DMS114 treated with DMSO at 0.1 percent for 48 hours (cell line): Measurements from ENCODE around the gene MTREX.

Experiments used
- DNase-seq: peaks from one replicate; lab custom pipeline; 2025; ENCODE audit not compliant: unreplicated experiment; lab: John Stamatoyannopoulos, UW

Gene MTREX

DNA sequence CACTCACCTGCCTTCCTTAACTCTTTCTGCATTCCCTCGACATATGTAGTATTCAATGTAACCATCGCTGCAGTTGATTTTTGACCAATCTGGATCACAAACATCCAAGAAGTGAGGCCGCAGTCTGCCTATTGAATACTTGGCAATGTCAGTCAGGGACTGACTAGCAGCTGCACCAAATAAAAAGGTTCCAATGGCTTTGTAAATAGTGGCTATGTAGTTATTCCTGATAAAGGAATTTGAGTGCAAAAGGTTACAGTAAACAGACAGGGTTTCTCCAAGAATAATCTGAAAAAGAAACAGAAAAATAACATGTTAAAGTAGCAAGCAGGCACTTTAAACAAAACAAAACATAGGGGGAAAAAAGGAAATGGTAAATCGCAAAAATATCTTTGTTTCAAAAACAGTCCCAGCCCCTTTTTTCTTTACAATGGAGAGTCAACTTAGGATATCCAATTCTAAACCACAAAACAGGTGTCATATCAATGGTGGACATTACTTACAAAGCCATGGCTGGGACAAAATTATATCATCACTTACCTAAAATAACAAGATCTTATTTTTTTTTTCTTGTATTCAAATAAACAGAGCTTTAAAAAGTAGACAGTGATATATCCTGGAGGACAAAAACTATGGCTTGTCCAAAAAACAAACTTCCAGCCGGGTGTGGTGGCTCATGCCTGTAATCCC lies 160.2 kb downstream of the MTREX start:
- no peak for DNase-seq

DNA sequence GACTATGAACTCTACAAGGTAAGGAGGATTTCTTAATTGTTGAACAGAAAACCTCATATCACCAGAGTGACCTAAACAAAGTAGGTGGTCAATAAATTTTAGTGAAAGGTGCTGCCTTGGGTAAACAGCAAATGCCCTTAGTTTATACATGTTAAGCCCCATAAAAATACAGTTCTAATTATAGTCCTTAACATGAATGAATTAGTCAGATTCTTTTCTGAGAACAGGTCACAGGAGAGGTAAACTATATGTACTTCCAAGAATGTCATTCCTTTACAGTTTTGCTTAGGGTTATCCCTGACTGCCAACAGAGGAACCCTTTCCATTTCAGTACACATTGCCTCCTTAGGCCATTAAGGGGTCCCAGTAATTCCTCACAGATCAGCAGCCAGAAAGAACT lies 162.1 kb downstream of the MTREX start:
- no peak for DNase-seq

DNA sequence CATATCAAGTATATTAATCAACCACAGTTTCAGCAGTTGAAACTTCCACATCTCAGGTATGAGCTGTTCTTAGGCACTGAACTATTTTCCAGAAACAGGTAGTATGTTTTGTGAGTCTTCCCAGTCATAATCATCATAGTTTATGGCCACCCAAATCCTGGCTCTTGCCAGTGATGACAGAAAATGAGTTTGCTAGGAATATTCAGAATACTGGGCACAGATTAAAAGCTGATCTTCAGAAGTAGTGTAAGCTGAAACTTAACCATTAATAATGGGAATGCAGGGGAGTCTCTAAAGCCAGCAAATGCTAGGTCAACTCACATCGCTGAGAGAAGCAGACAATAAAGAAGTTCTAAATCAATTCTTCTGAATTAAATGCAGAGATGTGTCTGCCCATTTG lies 162.5 kb downstream of the MTREX start:
- DNase-seq = no peak

DNA sequence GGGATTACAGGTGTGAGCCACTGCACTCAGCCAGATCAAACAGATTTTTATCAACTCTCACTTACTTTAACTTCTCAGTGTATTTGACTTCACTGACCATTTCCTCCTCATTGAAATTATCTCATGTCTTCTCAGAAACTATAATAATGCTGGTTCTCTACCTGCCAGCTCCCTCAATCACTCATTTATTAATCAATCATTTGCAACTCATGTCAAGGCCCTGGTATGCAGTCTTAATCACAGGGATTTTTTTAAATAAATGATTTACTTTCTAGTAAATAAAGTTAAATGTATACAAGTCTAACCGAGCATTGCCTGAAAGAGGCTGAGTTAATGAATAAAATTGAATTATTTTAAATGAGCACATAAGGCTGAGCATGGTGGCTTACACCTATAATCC lies 163.7 kb downstream of the MTREX start:
- DNase-seq = no peak

DNA sequence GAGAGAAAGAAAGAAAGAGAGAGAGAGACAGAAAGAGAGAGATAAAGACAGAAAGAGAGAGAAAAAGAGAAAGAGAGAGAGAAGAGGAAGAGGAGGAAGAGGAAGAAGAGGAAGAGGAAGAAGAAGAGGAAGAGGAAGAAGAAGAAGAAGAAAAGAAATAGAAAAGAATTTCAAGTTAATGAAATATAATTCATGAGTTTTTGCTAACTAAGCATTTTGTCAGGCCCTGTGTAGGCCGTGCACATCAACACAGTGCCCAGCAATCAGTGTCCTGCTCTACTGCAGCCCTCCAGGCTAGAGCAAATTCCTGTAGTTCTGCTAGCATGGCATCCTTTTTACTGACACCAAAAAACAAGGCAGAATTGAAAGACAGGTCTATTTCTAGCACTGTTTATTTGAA lies 164.9 kb downstream of the MTREX start:
- no peak for DNase-seq
